Measurements from ENCODE around the gene ENAH.

The ENAH gene

GRCh38 chr1:225539069-225539468 is 113.9 kb downstream of the ENAH start:
- Histone ChIP-seq H2AFZ (ENCODE audit: low read length) (no peak overlapping the region), H3K4me1 (ENCODE audit: low read length) (no peaks in the 10 kb centered on the region), H3K36me3 (replicated peaks; ENCODE audit: insufficient read depth, low read length) (no peaks in the 10 kb centered on the region), H3K79me2 (ENCODE audit: low read length) (no peaks in the 10 kb centered on the region), H3K27me3 (replicated peaks; ENCODE audit: insufficient read depth, low read length) (no peaks in the 10 kb centered on the region), H3K4me2 (ENCODE audit: low read depth, low read length) (no peak overlapping the region), H4K20me1 (ENCODE audit: insufficient read depth, low read length) (no peaks in the 10 kb centered on the region), H3K4me3 (ENCODE audit: low read length) (no peak overlapping the region), H3K9ac (ENCODE audit: low read length) (no peak overlapping the region), H3K9me3 (replicated peaks; ENCODE audit: insufficient read depth, low read length) (no peaks in the 10 kb centered on the region), H3K27ac (ENCODE audit: low read length) (no peak overlapping the region), H3K9me2 (replicated peaks; ENCODE audit: insufficient read depth, low read length) (no peaks in the 10 kb centered on the region), H3F3A (ENCODE audit: insufficient read depth, low read length) (no peaks in the 10 kb centered on the region)
- TF ChIP-seq CTCF (IDR thresholded peaks at IDR 0.05; ENCODE audit: low read length) (no peak), EZH2 (optimal IDR thresholded peaks at IDR 0.05; ENCODE audit: low read depth, low read length) (no peak)
- no peak for DNase-seq

GRCh38 chr1:225537554-225538251 is 115.2 kb downstream of the ENAH start:
- no peaks in the 10 kb centered on the region for H4K20me1 ChIP-seq (ENCODE audit: insufficient read depth, low read length)

GRCh38 chr1:225535280-225535679 is 117.6 kb downstream of the ENAH start:
- Histone ChIP-seq H3K27ac (ENCODE audit: low read length) (no peak overlapping the region), H2AFZ (ENCODE audit: low read length) (no peak overlapping the region), H3K9ac (ENCODE audit: low read length) (no peak overlapping the region), H4K20me1 (ENCODE audit: insufficient read depth, low read length) (no peaks in the 10 kb centered on the region), H3K79me2 (ENCODE audit: low read length) (no peaks in the 10 kb centered on the region), H3K36me3 (replicated peaks; ENCODE audit: insufficient read depth, low read length) (no peaks in the 10 kb centered on the region), H3F3A (ENCODE audit: insufficient read depth, low read length) (no peaks in the 10 kb centered on the region), H3K4me2 (ENCODE audit: low read depth, low read length) (no peak overlapping the region), H3K4me1 (ENCODE audit: low read length) (no peaks in the 10 kb centered on the region), H3K9me2 (replicated peaks; ENCODE audit: insufficient read depth, low read length) (no peaks in the 10 kb centered on the region), H3K27me3 (replicated peaks; ENCODE audit: insufficient read depth, low read length) (no peaks in the 10 kb centered on the region), H3K4me3 (ENCODE audit: low read length) (no peak overlapping the region), H3K9me3 (replicated peaks; ENCODE audit: insufficient read depth, low read length) (no peaks in the 10 kb centered on the region)
- DNase-seq = no peak
- no peak for TF ChIP-seq CTCF (IDR thresholded peaks at IDR 0.05; ENCODE audit: low read length)
- TF ChIP-seq EZH2 (optimal IDR thresholded peaks at IDR 0.05; ENCODE audit: low read depth, low read length) = no peak
- no peak for TF ChIP-seq EZH2phosphoT487 (IDR thresholded peaks at IDR 0.05; ENCODE audit: low read length)

More at GRCh38 chr1:225537554-225538251, 115.2 kb downstream of the ENAH start:
- H3K4me3 ChIP-seq (ENCODE audit: low read length) = no peak overlapping the region
- H3K27ac ChIP-seq (ENCODE audit: low read length) = no peak overlapping the region
- H3K9me3 ChIP-seq (replicated peaks; ENCODE audit: insufficient read depth, low read length) = no peaks in the 10 kb centered on the region
- DNase-seq = no peak
- no peak overlapping the region for H3K9ac ChIP-seq (ENCODE audit: low read length)
- TF ChIP-seq CTCF (IDR thresholded peaks at IDR 0.05; ENCODE audit: low read length) = no peak
- TF ChIP-seq EZH2 (optimal IDR thresholded peaks at IDR 0.05; ENCODE audit: low read depth, low read length) = no peak
- H2AFZ ChIP-seq (ENCODE audit: low read length) = no peak overlapping the region
- no peaks in the 10 kb centered on the region for H3K36me3 ChIP-seq (replicated peaks; ENCODE audit: insufficient read depth, low read length)
- H3K27me3 ChIP-seq (replicated peaks; ENCODE audit: insufficient read depth, low read length) = no peaks in the 10 kb centered on the region
- no peaks in the 10 kb centered on the region for H3K4me1 ChIP-seq (ENCODE audit: low read length)
- H3K79me2 ChIP-seq (ENCODE audit: low read length) = no peaks in the 10 kb centered on the region
- H3F3A ChIP-seq (ENCODE audit: insufficient read depth, low read length) = no peaks in the 10 kb centered on the region
- H3K9me2 ChIP-seq (replicated peaks; ENCODE audit: insufficient read depth, low read length) = no peaks in the 10 kb centered on the region
- H3K4me2 ChIP-seq (ENCODE audit: low read depth, low read length) = no peak overlapping the region
